GM18511 (cell line): ENCODE data around the gene SYNC.
"Not testable (repeated sequence)": the region's sequence is repeated elsewhere in the genome, so short reads cannot be mapped to it uniquely, and the experiment has no call there.

Source experiments
- ATAC-seq: cut with Tn5 transposase; IDR thresholded peaks from one replicate; pipeline ENCODE4 v1.9.1; 2021; ENCODE audit warnings: mild to moderate bottlenecking, moderate library complexity; ENCODE audit not compliant: unreplicated experiment

The SYNC gene

DNA sequence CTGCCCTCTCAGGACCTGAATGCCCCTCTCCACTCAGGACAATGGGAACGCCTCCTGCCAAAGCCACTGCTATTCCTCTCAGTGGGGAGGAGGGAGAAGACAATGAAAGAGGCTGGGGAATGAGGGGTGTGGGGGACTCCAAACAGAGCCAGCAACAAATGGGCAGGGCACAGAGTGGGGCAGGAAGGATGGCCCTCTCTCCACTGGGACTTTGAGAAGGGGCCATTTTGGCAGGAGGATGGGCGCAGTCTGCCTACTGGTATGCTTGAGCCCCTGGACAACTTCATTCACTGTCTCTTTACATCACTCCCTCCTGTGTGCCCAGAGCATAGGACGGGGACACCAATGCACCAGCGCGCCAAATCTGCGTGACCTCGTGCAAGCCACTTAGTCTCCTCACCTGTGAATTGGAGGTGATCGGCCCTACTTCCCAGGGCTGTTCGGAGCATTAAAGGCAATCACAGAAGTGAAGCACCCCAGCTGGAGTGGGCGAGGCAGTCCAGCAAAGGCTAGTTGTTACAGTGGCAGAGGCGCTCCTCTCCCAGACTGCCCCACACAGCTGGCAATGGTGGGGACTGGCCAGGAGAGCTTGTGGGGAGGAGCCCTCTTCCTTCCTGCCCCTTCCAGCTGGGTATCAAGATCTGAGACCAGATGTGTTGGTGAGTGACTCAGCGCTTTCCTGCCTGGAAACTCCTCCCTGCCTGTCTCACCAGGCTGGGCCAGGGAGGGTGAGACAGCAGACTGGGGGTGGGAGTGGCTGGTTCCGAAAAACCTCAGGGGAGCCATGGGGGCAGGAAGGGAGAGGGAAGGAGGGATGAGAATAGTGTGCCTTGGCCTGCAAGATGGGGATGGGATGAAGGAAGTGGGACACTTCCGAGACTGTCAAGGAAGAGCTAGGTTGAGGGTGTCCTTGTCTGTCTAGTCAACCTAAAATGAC is 22.4 kb upstream of the SYNC start:
- ATAC-seq = no peak

DNA sequence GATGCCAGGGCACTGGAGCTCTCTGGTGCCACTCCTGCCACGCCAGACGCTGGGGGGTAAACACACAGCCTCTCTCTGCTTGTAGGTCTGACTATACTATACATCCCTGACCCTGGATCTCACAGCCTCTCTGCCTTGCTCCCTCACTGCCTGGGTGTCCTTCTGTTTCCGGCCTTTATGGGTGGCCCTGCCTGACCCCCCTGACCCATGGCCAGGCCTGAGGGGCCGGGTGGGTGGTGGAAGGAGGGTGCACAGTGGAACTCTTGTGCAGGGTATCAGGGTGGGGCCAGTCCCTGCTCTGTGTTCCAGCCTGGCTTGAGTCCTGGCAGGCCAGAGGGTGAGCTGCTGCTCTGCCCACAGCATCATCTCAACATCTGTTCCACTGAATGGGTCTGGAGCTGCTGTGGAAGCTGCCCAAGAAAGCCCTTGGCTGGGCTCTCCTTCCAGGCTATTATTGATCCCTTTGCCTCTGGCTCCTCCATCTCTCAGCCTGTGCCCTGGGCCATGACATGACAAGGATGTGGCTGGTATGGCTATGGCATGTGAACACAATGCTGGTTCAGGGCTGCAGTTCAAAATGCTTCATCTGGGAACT is 17.2 kb upstream of the SYNC start:
- no peak for ATAC-seq

DNA sequence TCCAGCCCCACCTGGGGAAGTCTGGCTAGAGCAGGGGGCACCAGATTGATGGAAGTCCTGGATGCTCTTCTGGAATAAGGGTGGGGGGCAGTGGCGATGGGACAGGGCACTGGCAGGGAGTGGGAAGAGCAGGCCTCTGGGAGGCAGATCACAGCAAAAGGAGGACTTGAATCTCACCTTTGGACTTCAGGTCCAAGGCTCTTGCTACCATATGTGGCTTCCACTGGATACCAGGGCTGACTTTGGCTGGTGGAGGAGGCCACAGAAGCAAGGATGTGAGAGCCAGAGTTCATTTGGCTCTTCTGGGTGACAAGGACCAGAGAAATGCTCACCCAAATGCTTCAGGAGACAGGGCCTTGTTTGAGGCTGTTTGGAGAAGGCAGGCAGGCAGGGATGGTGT is 16.0 kb upstream of the SYNC start:
- ATAC-seq = no peak

DNA sequence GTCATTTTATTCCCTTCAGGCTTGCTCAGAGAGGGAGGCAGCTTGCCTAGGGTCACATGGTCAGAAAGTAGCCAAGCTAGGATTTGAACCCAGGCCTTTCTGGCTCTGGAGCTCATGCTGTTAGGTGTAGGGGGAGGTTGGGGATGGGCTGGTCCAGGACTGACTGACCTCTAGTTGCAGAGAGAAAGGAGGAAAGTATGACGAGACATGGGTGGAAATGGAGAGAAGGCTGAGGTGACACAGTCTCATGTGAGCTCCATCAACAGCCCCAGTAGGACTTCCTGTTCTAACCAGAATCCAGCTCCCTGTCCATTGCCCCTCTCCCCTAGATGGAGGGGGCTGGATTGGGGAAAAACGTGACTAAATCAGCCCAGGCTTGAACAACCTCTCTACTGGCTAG is 15.5 kb upstream of the SYNC start:
- ATAC-seq = no peak

DNA sequence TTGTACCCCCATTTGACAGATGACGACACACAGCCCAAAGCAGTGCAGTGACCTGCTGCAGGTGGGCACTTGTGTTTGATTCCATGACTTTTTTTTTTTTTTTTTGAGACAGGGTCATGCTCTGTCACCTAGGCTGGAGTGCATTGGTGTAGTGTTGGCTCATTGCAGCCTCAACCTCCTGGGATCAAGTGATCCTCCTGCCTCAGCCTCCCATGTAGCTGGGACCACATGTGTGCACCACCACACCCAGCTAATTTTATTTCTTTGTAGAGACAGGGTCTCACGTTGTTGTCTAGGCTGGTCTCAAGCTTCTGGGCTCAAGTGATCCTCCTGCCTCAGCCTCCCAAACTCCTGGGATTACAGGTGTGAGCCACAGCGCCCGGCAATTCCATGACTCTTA is 14.9 kb upstream of the SYNC start:
- no peak for ATAC-seq

DNA sequence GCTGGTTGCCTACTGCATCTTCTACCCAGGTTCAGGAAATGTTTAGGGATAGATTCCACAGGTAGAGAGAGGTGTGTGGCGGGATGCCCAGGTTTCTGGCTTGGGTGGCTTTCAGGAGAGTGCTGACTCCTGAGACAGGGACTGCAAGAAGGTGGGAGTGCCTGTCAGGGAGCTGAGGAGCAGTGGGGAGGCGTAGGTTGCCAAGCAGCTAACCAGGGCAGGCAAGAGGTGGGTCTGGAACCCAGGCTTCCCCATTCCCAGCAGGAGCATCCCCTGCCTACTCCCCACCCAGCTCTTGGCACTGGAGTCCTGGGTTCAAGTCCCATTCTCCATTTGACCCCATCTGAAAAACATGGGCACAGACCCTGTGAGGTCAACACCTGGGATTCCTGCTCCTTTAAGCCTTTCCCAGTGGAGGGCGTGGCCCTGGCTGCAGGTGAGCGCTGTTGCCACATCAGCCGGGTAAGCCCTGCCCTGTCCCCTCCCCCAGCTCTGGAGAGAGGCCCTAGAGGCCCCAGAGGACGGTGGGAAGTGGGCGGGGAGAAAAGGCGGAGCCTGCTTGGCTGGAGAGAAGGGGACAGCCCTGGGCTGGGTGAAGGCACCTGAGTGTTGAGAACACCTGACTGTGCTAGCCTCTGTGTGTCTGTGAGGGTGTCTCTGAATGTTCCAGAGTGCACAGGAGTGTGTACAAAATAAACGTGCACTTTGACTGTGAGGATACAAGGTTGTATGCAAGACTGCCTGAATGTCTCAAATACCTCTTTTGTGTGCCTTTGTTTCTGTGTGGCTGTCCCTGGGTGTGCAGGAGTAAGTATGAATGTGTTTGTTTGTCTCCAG is 14.0 kb upstream of the SYNC start:
- ATAC-seq = no peak

DNA sequence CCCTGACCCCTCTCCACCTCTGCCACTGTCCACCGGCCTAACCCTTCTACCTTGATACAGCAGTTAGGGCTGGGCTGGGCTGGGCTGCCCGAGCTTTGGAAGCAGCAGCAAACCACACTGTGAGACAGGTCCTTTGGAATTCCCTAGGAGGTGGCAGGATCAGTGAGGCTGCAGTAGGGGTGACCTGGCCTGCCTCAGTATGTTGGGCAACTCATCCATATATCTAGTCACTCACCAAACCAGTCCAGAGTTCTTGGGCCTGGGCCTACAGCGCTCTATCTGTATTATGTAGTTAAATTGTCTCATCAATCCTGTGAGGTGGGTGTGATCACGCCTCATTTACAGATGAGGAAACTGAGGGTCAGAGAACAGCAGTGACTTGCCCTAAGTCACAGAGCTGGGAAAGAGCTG is 13.3 kb upstream of the SYNC start:
- ATAC-seq = no peak

DNA sequence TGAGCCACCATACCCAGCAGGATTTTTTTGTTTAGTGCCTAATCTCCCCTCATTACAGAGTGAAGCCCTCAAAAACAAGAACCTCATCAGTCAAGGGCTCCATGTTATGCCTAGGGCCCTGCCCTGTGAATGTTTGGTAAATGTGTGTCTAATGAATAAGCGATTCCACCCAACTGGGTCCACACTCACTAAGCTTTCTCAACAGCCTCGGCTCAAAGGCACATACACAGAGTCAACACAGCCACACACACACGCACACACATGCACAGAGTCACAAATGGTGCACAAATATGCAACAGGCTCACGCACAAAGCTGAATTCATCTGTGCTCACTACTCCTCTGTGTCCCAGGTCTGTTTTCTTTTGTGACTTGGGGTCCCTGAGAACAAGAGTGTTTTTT is 11.7 kb upstream of the SYNC start:
- no peak for ATAC-seq

DNA sequence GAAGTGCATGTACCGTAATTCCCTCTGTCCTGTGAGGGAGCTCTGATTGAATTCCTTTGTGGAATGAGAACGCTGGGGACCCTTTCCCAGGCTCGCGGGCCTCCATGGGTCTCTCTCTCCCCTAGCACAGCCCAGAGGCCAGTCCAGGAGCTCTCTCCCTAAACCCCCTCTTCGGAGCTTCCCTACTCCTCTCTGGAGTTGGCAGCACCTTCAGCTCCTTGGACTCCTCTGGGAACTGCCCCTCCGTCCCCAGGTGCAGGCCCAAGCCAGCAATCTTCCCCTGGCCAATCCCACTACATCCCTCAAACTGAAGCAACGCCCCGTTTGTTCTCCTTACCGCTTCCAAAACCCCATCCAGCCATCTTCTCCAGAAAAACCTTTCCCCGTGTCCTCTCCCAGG is 10.5 kb upstream of the SYNC start:
- ATAC-seq = no peak

DNA sequence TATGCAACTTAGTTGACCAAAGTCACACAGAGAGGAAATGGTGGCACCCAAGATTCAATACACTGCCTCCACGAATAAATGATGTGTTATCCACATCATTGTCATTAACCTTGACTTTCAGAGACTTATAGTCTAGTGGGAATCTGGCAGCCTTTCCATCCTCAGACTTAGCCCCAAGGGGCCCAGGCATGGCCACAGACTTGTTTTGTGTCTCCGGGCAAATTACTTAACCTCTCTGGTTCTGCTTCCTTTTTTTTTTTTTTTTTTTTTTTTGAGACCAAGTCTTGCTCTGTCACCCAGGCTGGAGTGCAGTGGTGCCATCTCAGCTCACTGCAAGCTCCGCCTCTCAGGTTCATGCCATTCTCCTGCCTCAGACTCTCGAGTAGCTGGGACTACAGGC is 8.7 kb upstream of the SYNC start:
- ATAC-seq = not testable (repeated sequence)

DNA sequence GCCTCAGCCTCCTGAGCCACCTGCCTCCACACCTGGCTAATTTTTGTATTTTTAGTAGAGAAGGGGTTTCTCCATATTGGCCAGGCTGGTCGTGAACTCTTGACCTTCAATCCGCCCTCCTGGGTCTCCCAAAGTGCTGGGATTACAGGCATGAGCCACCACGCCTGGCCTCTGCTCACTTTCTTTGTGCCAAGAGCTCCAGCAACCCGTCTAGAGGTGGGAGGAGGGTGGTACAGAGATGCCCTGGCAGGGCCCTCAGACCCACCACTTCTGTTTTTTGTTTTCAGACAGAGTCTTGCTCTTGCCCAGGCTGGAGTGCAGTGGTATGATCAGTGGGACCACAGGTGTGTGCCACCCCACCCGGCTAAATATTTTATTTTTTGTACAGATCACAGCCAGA is 6.9 kb upstream of the SYNC start:
- ATAC-seq = no peak

DNA sequence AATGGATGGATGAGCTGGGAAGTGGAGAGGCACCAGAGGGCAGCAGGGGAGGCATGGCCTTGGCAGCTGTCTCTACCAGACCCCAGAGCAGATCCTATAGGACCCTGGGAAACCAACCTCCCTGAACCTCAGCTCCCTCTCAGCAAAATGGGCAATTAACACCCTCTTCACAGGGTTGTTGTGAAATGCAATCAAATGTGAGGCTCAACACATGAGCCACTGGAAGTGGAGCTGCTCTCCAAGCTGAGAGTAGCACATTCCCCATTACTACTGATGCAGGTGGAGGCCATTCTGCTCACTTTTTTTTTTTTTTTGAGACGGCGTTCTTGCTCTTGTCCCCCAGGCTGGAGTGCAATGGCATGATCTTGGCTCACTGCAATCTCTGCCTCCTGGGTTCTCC is 6.5 kb upstream of the SYNC start:
- no peak for ATAC-seq

DNA sequence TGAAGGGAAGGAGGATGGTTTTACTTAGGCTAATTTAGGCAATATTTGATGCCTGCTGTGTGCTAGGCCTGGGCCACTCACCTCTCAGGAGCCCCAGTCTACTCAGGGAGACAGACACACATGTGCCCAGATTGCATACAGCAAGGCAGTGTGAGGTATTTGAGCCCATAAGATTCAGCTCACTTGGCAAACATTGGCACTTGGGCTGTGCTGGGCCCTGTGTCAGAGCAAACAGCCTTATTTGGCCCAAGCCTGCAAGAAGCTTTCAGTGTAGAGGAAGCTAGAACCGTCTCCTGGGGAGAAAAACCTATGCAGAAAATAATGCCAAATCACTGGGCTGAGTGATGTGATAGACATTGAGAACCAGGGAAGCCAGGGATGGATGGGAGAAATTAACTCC is 3.9 kb upstream of the SYNC start:
- no peak for ATAC-seq

DNA sequence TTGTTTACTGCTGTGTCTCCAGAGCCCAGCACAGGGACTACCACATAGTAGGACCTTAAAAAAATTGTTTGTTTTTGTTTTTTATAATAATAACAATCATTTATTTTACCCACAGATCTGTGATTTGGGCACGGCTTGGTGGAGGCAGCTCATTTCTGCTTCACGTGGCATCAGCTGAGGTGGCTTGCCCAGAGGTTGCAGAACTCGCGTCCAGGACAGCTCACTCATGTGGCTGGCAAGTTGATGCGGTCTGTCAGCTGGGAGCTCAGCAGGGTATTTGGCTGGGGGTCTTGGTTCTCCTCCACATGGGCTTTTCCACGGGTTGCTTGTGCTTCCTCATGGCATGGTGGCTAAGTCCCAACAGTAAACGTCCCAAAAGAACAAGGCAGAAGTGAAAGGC is 2.9 kb upstream of the SYNC start:
- no peak for ATAC-seq

DNA sequence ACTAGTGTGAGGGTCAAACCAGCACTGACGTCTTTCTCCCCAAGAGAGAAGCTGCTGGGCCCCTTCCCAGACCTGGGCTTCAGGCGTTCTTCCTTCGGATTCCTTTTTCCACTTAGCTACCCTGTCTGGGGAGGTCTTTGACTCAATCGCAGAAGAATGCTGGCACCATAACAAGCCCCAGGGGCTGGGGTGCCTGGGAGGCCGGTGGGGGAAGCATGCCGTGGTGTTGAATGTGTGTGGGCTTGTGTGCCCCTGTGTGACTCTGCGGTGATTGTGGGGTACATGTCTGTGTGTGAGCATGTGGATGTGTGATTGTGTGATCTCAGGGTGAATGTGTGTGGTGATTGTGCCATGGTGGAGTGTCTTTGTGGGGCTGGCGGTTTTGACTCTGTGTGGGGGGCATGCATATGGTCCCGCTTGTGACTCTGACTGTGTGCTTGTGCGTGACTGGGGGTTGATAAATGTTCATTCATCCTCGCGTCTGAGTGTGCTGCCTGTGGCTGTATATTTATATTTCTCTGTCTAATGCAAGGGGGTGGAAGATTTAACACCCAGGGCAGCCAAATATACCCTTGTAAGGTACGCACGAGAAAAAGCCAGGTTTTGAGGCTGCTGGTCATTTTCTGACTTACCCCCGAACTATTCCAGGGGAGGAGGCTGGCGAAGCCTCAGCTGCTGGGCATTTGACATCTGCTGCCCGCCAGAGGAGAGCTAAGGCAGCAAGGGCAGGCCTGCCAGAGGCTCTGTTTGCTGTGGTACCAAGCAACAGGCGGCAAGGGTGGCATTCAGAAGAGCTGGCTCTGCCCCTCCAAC is 1.1 kb upstream of the SYNC start:
- no peak for ATAC-seq

DNA sequence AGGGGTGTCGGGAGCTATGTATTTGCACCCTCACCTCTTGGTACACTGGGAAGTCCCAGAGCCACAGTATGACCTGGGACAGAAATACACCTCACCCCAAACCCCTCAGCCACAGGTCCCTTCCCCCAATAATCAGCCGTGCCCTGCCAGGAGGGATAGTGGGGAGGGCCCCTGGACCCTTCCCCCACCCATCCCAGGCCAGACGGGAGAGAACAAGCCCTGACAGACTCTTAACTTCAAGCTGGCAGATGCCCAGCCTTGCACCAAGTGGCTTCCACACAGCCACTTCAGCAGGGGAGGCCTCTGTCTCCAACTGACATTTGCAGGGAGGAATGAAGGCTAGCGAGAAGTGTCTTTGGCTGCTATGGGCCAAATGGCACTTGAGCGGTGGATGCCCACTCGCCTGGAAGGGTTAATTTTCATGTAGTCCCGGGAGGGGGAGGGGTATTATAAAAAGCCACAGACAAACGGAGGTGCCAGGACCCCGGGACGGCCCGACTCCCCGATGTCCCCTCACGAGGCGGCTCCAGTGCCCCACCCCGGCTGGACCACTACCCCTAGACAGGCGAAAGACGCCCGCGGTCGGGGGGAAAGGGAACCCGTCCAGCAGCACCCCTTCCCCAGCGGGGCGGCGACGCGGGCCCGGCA is 495 bp downstream of the SYNC start:
- no peak for ATAC-seq

DNA sequence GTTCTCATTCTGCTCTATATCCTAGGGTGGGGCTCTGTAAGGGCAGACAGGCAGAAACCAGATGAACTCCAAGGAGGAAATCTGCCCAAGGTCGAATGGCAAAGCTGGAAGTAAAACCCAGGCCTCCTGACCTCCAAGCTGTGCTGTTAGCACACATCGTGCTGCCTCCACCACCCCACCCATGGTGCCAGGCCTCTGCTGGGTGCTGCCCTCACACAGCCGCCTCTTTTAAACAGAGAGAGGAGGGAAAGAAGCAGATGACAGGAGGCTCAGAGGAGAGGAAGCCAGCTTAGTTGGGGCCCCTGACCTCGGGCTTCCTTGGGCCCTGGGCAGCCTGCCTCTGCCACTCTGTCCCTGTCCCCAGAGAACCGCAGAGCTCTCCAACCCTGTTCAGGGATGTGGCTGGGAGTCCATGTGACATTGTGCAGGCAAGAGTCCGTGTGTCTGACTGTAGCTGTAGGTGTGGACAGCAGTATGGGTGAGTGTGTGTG is 1.1 kb downstream of the SYNC start:
- no peak for ATAC-seq

DNA sequence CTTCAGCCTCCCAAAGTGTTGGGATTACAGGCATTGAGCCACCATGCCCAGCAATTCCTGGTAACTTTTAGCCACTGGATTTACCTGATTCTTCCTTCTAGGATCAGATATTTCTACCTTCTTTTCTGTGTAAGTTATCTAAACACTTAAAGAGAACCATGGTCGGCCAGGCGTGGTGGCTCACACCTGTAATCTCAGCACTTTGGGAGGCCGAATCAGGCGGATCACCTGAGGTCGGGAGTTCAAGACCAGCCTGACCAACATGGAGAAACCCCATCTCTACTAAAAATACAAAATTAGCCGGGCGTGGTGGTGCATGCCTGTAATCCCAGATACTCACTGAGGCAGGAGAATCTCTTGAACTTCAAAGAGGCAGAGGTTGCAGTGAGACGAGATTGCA is 5.6 kb downstream of the SYNC start:
- ATAC-seq = not testable (repeated sequence)

DNA sequence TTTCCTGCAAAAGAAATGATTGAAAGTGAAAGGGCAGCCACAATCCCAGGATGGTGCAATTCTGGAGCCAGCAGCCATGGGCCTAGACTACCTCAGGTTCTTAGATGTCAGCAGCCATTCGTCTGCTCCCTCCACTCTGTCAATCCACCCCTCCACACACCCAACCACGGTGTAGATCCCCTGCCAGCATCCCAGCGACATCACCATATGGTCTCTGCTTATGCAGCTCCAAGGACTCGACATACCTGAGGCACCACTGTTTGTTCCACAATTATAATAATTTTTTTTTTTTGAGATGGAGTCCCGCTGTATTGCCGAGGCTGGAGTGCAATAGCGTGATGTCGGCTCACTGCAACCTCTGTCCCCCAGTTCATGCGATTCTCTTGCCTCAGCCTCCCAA is 6.5 kb downstream of the SYNC start:
- no peak for ATAC-seq
